Urothelium cell line (cell line): Measurements from ENCODE around the gene EXOC2.
"Not testable (repeated sequence)": the region's sequence is repeated elsewhere in the genome, so short reads cannot be mapped to it uniquely, and the experiment has no call there.

Experiments used
- DNase-seq: peaks from one replicate; pipeline ENCODE4 v3.0.0; 2011; ENCODE audit warnings: low spot score, mixed read lengths
- FAIRE-seq: peaks from 2 replicates; lab custom pipeline; 2011; peaks lifted over from hg19 to GRCh38; lab: Jason Lieb, UNC

The EXOC2 gene

DNA sequence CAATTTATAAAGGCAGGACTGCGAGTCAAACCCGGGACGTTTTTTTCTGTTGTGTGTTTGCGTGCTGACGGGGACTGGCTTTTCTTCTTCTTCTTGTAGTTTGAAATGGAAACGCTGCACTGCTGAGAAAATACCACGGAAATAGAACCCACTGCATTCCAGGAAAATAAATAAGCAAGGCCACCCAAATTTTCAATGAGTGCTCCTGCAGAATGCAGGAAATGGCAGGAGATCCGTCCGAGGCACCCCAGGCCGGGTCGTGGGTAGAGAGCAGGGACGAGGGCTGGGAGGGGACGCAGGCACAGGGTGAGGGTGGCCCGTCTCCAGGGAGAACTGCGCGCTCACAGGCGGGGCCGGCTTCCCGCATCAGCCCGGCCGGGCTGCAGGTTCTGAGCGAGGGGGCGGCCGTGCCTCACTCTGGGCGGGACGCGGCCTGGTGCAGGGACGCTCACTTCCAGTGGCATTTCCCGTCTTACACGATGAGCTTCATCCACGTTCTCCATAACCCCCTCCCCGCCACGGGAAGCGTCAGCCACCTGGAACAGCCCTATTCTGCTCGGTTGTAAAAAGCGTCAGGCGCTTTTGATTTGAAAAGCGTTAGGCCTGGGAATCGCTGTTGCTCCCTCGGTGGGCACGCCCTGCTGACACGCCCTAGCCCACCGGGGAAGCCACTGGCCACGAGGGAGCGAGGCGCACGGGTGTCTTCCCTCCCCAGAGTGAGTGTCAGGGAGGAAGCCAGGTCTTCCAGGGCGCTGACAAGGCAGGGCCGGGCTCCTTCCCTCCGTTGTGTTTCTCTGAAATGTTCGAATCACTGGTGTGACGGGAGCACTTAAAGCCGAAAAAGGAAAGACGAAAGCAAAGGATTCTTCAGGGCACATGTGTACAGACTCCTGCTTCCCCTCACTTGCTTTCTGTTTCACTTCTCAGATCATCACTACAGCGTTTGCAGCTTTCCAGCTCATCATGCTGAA, 17.9 kb upstream of the EXOC2 start:
- FAIRE-seq (no peak), DNase-seq (no peak)

DNA sequence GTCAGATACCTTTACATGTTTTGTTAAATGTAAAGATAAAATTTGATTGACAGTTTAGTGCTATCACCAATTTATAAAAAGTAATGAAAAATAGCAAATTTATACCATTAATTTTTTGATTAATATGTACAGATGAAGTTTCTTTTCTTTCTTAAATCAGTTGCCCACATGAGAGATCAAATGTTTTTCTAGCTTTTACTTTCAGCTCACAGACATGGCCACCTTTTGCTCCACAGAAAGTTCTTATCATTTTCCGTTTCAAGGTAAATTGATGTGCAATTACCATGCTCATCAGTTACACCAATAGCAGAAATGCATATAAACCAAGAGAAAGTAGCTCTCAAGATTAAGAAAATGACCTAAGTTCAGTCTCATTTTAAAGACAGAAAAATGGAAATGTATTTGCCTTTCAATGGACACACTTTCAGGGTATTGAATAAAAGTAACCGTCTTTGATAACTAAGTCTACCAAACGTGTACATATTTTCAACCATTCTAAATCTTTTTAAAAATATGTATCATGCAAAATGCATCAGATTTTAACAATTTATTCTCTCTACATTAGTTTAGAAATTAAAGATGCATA, 16.6 kb upstream of the EXOC2 start:
- DNase-seq (no peak), FAIRE-seq (no peak)

DNA sequence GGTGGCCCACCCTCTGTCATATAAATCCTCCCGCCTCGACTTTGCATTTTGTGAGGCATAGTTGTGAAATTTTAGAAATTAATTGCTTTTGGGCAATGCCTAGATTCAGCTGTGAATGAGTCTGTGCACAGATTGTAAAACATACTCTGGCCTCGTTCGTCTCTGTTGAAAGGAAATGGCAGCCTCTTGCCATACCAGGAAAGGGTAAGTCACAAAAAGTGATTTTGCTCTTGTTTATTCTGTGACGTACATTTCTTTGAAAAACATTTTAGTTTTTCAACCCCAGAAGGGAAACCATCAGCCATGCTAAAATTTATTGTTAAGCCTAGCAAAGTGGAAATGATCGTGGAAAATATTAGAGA, 15.3 kb upstream of the EXOC2 start:
- FAIRE-seq (no peak), DNase-seq (no peak)

DNA sequence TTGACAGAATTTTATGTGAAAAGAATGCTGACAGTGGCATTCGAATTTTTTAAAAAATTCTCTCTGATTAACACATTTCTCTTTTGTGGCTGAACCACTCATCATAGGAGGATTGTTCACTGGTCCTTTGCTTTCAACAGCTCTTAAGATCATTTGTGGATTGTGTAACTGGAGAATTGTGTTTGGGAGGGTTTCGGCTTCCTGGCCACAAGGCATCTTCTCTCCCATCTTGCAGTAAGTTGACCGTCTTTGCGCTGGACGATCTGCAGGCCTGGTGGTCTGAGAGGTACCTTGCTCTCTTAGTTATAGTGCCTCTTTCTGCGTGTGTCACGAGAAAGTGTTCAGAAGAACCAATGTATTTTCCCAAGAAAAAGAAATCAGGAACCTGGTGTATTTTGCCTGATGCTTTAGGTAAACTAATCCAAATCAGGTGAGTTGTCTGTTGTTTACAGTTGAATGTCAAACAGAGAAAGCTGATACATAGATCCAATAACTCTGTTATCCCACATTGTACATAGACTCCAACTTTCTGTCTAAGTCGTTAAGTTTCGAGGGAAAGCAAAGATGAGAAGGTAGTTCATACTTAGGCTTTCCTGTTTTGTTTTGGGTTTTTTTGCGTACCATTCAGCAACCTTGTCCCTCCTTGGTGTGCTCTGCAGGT, 14.8 kb upstream of the EXOC2 start:
- DNase-seq (no peak), FAIRE-seq (no peak)

DNA sequence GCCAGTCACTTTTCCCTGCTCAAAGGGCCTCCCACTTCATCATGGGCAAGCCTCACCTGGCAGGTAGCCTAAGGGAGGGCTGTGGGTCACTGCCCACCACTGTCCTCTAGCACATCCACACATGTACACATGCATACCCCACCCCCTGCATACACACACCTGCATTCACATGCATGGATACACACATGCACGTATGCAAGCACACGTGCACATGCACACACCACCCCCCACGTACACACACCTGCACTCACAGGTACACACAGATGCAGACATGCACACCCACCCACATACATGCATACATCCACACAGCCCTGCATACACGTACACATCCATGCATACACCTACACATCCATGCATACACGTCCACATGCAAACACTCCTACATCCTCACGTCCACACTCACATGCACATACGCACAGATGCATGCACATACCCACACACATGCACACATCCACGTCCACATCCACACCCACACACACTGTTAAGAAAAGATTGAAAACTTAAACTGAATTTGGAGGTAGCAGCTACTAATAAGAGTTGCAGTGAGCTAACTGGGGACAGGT, 14.0 kb upstream of the EXOC2 start:
- FAIRE-seq (peak; percentile 74), DNase-seq (no peak)

DNA sequence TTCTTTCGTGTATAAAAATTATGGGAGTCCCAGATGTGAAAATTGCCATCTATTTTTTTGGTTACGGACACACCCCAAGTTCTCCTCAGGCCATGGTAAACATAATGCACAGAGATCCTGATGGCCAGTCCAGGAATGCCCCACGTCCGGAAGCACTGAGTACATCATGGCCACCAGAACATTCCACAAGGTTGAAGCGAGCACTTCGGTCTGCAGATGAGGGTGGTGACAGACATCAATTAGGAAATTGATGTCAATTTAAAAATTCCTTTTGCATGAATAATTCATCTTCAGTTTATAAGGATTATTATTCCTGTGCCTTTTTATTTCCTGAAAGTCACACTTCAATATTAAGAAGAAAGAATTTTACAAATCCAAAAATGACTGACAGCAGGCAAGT, 13.2 kb upstream of the EXOC2 start:
- DNase-seq: no peak
- no peak for FAIRE-seq

DNA sequence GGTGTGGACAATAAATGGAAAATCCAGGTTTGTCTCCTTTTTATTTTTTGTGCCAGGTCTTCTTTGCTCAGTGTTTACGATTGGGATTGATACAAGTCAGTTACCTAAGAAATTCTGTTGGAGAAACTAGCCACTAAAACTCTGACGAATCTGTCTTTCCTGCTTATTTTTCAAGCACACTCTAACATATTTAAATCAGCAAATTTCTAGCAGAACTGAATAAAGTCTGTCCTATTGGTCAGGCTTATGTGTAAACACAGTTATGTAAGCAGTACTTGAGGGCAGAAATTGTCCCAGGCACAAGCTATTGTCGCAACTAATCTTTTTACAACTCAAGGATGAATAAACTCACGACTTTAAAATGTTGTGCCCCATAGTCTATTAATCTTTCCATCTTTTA, 12.1 kb upstream of the EXOC2 start:
- DNase-seq (no peak), FAIRE-seq (no peak)

DNA sequence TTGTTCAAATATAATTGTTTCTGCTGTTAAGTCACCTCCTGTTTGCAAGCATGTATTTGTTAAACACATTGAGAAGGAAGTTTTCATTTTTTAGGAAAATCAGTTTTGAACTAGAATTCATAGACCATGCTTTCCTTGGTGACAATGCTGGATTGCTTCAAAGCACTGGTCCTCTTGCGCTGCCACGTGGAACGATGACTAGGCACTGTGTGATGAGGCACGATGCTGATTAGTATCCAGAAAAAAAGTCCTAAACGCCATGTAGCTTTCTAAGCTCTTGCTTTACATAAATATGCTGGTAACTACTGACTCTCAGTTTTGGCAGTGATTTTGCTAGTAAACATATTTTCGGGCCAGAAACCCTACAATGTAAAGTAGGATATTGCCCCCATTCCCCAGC, 11.1 kb upstream of the EXOC2 start:
- FAIRE-seq (no peak), DNase-seq (no peak)

DNA sequence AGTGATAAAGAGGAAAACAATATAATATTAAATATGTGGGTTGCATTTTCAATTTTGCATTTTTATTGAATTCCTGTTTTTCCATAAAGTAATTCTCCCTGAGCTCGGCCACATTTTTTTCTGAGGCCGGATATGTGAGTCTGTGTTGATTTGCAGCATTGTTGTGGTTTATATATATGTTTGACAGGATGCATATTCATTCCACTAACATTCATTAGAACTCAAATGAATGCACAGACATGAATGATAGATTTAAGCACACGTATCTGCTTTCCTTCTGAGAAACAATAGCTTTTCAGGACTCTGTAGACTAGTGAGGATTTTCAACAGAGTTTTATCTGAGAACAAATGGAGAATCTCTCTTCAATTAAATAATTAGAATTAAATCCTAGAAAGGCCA, 10.6 kb upstream of the EXOC2 start:
- DNase-seq (no peak), FAIRE-seq (no peak)

DNA sequence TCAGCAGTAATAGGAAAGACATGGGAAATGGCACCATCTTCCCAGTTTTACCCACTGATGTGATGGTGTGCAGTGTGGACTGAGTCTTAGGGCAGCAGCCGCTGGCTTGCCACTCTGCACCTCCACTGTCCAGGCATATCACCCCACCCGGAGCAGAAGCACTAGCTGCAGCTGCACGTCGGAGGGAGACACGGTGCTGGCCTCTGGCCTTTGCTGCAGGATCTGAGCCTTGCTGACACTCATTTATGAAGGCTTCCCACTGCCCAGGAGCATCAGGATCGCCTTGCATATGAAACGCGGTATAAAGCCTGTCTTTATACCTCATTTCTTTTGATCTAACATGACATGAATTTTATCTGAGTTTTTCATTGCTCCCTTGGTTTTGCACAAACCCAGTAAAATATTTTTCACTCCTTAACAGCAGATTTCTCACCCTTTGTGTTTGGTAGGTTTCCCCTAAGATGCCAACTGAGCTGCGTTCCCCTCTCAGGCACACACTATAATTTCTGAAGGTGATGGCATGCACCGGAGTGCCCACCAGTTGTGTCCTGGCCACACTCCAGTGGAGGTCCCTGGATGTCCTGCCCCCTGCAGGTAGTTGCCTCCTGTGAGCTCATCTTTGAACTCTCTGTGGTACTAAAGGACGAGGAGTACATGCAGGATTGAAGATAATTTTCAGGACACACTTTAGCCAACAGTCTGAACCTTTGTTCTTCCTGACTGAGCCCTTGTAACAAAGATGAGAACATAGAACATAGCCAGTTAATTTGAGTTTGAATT, 9.0 kb upstream of the EXOC2 start:
- FAIRE-seq: no peak

DNA sequence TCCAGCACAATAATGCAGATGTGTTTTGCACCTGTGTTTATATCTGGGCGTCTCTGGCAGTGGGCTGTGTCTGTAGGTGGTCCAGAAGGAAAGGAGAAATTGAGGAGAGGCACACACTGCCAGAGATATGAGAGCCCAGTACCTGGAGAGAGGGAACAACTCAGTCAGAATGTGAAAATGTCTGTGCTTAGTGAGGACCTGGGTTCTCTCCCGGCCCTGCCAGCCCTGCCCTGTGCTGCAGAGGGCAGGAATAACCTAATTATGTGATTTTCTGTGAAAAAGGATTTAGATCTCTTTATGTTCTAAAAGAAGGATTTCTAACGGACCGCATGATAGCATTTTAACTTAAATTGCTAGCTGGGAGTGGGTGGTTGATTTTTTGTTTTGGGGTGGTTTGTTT, 8.3 kb upstream of the EXOC2 start:
- FAIRE-seq (no peak), DNase-seq (no peak)

More for the DNA sequence above, 9.0 kb upstream of the EXOC2 start:
- DNase-seq: no peak

DNA sequence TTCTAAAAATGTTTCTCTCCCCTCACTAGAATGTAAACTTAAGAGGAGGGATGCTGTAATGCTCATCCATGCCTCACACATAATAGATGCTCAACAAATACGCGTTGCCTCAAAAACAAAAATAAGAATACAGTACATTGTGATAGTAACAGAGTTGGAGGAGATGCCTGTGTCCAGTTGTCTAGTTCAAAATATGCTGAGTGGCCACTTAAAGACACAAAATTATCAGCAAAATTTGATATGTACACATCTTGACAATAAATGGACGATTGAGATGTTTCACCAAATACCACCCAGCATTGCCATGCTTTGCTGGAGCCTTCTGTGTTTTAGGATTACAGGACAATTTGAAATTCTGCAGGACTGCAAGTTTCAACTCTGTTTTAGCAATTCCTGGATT, 7.6 kb upstream of the EXOC2 start:
- FAIRE-seq (no peak), DNase-seq (no peak)

DNA sequence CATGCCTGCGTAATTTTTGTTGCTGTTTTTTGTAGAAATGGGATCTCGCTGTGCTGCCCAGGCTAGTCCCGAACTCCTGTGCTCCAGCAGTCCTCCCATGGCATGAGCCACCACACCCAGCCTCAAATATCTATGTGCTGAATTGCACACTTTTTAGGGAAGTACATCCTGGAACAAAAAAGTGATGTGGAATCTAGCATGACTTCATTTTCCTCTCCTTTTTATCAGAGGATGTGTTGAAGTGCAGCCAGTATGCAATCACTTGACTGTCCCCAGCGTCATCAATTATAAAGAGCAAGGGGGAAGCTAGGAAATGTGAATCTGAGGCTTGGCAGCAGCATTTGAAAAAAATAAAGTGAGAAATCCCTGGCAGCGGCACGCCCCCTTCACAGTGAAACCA, 6.4 kb upstream of the EXOC2 start:
- DNase-seq (no peak), FAIRE-seq (no peak)

DNA sequence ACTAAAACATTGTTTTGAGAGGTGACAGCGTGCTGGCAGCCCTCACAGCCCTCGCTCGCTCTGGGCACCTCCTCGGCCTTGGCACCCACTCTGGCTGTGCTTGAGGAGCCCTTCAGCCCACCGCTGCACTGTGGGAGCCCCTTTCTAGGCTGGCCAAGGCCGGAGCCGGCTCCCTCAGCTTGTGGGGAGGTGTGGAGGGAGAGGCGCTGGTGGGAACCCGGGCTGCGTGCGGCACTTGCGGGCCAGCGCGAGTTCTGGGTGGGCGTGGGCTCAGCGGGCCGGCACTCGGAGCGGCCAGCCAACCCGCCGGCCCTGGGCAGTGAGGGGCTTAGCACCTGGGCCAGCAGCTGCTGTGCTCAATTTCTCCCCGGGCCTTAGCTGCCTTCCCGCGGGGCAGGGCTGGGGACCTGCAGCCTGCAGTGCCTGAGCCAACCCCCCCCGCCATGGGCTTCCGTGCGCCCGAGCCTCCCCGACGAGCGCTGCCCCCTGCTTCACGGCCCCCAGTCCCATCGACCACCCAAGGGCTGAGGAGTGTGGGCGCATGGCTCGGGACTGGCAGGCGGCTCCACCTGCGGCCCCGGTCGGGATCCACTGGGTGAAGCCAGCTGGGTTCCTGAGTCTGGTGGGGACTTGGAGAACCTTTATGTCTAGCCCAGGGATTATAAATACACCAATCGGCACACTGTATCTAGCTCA, 1.6 kb upstream of the EXOC2 start:
- FAIRE-seq, DNase-seq: not testable (repeated sequence)

DNA sequence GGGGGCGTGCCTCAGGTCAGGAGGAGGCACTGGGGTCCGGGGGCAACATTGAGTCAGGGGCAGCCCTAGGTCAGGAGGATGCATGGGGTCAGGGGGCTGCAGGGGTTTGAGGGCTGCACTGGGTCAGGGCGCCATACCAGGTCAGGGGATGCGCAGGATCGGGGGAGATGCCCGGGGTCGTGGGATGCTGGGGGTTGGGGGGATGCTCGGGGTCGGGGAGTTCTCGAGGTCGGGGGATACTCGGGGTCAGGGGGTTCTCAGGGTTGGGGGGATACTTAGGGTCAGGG, 727 bp upstream of the EXOC2 start:
- DNase-seq: no peak
- FAIRE-seq: no peak

DNA sequence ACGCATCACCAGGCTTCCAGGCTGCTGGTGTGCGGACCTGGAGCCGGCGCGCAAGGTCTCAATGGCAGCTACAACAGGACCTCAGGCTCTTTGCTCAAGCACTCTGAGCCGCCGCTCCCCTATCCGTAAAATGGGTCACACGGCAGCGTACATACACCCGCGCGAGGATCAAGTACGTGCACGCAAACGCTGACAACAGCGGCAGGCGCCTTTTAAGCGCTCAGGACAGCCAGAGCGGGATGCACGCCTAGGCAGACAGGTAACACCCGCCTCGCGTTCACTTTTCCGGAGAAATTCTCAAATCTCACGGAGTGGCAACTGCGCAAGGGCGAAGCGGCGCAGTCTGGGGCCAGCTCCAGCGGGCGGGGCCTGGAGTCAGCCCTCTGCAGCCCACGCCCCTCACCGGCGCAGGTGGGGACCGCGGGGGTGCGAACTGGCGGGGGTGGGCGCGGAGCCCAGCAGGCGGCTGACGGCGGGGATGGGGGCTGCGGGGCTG, 535 bp downstream of the EXOC2 start:
- FAIRE-seq: no peak
- DNase-seq: peak; percentile 74

DNA sequence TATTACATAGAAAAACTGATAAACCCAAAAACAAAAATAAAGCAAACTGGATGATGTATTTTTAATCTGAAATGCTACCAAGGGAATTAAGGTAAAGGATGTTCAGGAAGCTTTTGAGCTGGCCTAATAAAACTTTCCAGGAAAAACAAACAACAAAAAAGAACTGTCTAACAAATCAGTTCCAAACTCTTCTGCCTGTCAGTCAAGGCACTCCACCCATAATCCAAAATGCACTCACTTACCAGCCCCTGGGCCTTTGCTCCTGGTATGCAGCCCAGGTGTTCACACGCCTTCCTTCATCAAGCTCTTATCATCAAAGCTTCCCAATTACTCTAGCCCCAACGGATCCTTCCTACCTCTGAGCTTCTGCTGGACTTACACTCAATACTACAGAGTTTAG, 3.7 kb downstream of the EXOC2 start:
- FAIRE-seq (no peak), DNase-seq (no peak)

DNA sequence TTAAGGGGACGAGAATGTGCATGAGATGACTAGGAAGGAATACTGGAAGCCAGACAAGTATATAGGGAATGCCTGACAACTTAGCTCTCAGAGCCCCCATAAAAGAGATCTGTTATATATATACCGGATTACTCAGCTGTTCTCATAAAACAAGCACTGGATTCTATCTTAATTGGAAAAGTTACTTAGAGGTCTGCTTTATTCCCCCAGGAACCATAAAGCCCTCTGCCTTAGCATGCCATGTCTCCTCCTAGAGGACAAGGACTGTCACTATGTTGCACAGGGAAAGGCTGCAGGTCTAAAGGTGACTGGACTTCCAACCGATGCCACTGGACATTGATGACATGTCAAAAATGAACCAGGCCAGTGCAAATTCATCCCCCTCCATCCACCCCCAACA, 6.4 kb downstream of the EXOC2 start:
- DNase-seq: no peak
- FAIRE-seq: no peak

DNA sequence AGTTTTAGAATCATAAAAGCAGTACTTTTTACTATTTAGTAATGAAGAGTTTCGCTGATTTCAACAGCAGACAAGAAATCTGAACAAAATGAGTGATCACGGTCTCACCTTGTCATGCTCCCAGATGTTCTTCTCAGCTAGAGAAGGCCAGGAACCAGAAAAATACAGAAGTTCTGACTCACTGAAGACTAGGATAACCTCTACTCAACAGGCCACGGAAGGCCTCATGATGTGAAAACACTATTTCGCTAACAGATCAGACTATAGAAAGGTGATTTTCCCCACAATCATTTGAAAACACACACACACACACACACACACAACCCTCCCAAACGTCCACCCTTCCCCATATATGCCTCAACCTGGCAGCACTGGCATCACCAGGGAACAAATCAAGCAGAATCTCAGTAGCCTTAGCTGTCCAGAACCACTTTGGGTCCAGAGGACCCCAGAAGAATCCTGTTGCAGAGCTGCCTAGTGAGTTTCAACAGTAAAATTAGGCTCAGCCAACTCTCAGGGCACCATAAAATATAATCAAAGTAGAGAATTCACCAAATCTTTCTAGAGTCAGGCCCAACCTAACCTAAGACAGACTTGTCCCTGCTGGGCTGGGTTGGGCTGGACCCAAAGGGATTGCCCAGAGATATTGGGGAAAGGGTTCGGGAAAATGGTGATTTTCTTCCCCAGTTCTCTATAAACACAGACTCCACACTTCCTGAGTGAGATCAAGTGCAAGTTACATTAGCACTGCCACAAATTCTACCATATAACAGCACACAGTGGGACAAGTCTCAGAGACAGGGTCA, 7.9 kb downstream of the EXOC2 start:
- FAIRE-seq: no peak
- DNase-seq: no peak
